Body of pancreas (tissue), 4 donors: ENCODE results near the gene NCOA6.

Experiments
- POLR2A ChIP-seq, 3 donors: fragments of 450-650 bp; IDR thresholded peaks; one replicate each; pipeline ENCODE4 v1.6.1; 2016; ENCODE audit warnings: antibody characterized with exemption in 3 of 3, mild to moderate bottlenecking in 2 of 3
- TF ChIP-seq, protein P1 (sequence below), 7 experiments: fragments of 450-650 bp in 4 of 7; fragments of 200-600 bp in 3 of 7; sonication (generic) in 3 of 7; IDR thresholded peaks; one replicate each; pipeline ENCODE4 v1.5.1; 2016 to 2019; ENCODE audit warnings: antibody characterized with exemption in 7 of 7

DNA sequence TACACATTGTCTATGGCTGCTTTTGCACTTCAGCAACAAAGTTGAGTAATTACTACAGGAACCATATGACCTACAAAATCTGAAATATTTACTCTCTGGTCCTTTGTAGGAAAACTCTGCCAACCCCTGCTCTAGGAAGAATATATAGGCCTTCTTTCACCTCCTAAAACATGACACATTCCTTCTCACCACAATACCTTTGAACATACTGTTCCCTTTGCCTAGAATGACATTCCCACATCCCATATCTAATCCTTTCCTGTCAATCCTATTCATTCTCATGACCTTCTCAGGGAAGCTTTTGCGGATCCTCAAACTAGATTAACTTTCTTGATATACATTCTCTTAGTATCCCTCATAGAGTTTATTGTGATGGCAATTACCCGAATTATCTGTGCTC, 18.0 kb upstream of the NCOA6 start:
- TF ChIP-seq, protein P1, sequence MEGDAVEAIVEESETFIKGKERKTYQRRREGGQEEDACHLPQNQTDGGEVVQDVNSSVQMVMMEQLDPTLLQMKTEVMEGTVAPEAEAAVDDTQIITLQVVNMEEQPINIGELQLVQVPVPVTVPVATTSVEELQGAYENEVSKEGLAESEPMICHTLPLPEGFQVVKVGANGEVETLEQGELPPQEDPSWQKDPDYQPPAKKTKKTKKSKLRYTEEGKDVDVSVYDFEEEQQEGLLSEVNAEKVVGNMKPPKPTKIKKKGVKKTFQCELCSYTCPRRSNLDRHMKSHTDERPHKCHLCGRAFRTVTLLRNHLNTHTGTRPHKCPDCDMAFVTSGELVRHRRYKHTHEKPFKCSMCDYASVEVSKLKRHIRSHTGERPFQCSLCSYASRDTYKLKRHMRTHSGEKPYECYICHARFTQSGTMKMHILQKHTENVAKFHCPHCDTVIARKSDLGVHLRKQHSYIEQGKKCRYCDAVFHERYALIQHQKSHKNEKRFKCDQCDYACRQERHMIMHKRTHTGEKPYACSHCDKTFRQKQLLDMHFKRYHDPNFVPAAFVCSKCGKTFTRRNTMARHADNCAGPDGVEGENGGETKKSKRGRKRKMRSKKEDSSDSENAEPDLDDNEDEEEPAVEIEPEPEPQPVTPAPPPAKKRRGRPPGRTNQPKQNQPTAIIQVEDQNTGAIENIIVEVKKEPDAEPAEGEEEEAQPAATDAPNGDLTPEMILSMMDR (IDR thresholded peaks at IDR 0.05): no peak
- TF ChIP-seq POLR2A (IDR thresholded peaks at IDR 0.05): no peak
